Mucosa of gallbladder (tissue), 1 donor: ENCODE measurements around the gene CMSS1. TPM values are rescaled to one million over a fixed set of nuclear protein-coding genes. Genes with fewer than 3 reads are reported as not detected.
"Not testable (repeated sequence)": the region's sequence is repeated elsewhere in the genome, so short reads cannot be mapped to it uniquely, and the experiment has no call there.

Experiments
- DNase-seq: peaks from one replicate; pipeline ENCODE4 v3.0.0-alpha.2; 2020; ENCODE audit warnings: low spot score
- total RNA-seq: library from RNA; stranded (reverse); gene quantifications from one replicate; pipeline ENCODE4 v1.2.1, GENCODE V29; 2021
- donor health status: DM: no; HTN: no; CAD: no.

The CMSS1 gene
- total RNA-seq, 1 donor from 2014 or later = 18.2 TPM

DNA sequence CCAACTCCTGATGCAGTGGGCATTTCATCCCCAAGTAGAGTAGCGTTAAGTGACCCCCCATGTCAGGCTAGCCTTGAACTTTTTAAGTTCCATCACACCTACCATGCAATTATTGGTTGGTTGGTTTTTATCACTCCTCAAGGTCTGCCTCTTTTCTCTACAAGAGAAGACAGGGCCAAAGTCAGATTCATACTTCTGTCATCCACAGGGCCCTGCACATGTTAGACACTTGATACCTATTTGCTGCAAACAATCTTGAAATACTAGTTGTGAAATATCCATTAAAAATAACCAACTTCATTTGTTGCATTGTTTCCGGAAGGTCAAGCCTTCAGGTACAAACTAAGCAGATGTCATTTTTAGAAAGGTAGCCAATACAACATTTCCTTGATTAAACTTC is 1.2 kb downstream of the CMSS1 start:
- no peak for DNase-seq

DNA sequence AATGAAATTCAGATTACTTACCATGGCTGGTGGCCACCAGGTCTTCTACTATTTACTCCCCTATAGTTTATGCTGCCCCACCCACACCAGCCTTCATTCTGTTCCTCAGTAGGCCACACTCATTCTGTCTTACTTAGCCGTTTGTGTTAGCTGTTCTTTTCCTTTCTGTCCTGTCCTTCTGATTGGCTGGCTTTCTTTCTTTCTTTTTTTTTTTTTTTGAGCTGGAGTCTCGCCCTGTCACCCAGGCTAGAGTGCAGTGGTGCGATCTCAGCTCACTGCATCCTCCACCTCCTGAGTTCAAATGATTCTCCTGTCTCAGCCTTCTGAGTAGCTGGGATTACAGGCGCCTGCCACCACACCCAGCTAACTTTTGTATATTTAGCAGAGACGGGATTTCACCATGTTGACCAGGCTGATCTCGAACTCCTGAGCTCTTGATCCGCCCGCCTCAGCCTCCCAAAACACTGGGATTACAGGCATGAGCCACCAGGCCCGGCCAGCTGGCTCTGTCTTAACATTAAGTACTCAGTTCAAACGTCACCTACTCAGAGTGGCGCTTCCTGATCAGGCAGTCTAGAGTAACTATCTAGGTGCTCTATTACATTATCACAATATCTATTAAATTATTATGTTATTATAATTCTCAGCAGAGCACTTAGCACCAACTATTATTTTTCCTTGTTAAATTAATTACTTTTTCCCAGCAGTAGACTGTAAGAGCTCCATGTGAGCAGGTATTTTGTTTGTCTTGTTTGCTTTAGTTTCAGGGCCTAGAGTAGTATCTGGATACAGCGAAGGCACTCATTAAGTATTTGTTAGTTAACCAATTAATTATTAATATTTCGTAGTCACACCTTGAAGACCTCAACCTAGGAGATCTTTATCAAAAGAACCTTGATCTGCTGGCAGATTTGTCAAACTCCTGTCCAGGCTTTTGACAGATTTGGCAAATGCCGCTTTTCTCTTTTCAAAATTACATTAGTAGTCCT is 6.4 kb downstream of the CMSS1 start:
- peak; percentile 24 for DNase-seq

DNA sequence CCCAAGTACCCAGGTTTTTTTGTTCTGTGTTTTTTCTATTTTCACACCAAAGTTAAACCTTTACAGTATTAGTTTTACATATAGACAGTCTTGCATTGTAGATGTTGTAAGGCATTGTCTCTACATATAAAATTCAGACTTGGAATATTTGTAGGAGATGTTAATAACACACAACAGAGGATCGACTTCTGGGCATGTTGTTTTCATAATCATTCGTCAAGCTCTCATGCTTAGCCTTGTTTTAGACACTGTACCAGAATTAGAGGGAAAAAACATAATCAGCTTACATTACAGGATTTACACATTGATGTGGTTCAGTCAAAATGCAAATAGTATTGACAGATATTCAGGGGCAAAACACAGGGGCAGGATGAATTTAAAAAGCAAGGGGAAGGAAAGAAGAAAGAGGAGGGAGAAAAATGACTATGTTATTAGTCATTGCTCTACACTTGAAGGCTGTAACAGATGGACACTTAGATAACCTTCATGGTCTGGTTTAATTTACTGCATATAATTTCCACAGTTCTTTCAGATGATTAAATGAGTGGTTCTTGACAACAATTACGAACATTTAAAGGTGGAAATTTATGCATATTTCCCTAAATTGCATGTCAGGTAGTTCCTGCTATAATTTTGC is 7.5 kb downstream of the CMSS1 start:
- no peak for DNase-seq

DNA sequence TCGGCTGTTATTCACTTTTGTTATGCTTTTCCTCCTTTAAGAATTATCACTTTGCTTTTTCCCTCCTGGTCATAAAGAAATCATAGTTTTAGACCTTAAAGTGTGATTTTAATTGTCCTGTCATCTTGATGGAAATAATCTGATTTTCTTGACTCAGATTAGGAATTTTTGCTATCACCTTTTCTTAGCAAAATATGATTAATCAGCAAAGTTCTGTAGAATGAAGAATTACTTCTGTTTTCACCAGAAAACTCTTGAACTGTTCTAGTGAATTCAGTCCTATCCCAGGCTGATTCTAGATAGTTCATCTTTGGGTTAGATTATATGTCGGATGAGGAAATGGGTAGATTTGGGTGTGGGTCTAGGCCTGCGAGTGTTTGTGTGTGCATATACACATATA is 12.2 kb downstream of the CMSS1 start:
- no peak for DNase-seq

DNA sequence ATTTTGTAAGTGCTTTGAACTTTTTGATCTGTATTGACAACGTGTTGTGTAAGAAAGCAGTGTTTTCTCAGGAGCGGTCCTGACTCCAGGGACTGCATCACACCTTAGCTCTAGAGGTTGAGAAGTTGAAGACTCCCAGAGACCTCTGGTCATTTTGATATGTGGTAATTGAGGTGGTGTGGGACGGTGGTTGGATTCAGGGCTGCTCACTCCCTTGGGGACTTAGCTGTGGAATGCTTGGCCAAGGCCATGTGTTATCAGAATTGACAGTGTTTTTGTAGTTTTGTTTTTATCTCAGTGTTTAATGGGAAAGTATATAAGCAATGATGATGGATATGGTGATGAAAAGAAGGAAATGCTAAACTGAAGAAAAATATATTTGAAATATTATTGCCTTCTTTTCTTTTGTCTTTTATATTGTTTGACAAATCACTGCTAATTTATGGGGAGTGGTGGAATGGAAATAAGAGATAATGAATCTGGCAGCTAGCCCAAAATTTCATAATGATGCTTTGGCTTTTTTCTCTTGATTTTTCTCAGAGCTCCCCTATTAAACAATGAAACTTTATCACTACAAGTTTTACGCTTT is 16.0 kb downstream of the CMSS1 start:
- DNase-seq = no peak

DNA sequence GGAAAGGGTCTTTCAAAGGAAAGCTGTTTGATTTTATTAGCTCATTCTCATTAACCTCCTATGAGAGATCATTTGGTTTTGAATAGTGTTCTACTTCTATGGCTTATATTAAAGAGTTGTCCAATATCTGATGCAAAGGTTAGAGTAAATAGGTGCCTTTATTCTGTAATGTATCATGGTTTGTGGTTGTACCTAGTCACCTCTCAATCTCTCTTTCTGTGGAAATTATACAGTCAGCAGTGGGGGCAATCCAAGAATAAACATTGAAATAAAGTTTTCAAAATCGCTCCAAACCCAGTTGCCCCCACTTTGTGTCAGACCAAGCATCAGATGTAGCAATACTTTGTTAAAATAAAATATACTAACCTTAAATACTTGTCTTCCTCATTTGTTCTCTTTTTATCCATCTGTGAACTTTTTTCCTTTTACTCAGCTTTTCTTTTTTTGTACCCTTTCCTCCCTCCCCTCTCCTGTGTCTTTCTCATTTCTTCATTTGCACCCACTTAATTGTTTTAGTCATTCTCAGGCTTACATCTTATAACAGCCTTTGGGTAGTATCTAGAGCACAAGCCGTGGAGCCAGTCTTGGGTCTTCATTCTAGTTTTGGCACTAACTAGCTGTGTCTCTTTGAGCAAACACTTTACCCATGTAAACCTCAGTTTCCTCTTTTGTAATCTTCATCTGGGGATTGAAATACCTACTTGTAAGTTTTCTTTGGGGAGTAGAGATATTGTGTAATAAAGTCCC is 16.7 kb downstream of the CMSS1 start:
- no peak for DNase-seq

DNA sequence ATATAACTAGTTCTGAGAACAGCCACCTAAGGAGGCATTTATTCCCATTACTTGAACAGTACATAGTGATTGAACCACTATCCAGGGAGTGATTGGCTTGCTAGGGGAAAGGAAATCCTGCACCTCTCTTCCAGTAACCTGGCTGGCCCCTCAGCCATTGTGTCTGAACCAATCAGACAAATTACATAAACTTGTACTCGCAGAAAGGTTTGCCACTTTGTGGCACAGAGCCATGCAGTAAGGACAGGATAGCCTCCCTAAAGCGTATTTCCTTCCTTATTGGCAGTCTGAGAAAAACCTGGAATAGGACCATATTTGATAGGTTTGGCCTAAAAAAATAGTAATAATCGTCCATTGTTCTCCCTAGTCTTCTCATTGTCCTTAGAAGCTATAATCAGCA is 19.0 kb downstream of the CMSS1 start:
- no peak for DNase-seq

DNA sequence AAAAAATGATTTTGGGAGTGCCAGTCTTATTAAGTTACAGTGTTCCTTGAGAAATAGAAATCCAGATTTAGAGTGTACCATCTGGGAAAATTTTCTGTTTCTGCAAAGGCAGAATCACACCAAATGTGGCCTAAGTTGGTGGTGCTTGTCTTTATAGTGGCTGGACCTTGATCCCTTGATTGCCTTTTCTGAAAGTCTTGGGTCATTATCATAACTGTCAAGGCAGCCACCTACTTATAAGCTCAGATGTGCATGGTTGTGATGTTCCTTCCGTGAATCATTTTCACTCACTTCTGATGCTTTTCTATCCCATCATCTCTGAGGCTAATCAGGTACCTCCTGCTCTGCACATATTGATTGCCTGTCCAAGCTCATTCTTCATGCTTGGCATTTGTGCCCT is 20.1 kb downstream of the CMSS1 start:
- no peak for DNase-seq

DNA sequence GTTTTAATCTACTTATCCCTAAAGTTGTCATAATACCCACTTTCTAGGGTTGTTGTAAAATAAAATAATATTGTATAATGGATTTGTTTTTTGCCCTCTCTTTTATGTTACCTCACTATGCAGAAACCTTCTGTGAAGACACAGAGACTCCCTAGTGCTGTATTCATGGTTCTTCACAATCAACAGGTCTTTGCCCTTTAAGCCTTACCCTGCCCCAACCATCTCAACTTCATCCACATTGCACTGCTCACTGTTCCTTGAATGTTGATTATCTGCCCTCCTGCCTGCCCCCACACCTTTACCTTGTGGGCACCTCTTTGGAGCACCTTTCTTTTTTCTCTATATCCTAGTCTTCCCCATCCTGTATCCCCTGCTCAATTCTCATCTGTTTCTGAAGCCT is 21.1 kb downstream of the CMSS1 start:
- DNase-seq = no peak

DNA sequence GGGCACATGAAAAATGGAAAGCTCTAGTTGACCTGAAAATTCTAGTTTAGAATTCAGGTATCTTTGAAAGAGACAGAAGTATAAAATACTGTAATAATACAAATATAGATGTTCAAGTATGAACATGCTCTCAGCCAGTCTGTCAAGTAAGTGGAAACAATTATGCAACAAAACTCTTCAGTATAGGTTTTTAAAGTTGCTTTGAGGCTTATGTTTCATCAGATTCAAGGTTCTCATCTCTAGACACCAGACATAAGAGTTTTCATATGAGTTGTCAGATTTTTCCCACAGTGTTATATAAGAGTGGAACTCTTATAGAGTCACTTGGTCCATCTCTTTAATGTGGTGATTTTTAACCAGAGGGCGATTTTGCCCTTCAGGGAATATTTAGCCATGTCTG is 22.0 kb downstream of the CMSS1 start:
- DNase-seq = no peak

DNA sequence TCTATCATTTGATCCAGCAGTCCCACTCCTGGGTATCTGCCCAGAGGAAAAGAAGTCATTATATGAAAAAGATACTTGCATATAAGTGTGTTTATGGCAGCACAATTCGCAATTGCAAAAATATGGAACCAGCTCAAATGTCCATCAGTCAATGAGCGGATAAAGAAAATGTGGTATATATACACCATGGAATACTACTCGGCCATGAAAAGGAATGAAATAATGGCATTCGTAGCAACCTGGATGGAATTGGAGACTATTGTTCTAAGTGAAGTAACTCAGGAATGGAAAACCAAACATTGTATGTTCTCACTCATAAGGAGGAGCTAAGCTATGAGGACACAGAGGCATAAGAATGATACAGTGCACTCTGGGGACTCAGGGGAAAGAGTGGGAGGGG is 24.3 kb downstream of the CMSS1 start:
- not testable (repeated sequence) for DNase-seq

DNA sequence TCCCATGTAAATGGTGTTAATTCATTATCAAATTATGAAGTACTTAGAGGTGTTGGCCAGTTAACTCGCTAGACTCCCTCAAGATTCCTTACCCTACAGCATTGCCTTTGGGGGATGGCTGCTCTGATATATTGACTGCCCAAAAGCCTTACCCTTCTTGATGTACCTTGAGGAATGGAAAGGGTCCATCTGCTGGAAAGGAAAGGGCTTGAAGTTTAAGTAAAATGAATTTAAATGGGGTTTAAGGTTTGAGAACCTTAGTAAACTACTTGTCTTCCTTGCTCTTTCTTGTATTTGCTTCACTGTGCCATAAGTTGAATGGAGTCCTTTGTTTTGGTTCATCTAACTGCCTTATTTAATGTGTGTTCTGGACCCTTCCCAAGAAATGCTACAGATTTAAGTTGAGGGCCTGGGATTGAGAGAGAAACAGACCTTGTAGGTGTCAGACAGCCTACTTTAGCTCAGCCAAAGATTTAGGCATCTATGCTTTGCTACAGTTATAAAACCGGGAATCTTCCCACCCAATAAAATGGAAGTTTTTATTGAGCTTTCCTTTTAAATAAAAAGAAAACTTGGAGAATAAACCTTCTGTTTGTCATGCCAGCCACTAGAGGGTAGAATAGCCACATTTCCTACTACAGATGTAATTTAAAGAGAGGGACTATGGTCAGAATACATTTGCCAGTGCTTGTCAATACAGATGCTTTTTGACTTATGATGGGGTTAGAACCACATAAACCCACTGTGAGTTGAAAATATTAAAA is 25.3 kb downstream of the CMSS1 start:
- no peak for DNase-seq

DNA sequence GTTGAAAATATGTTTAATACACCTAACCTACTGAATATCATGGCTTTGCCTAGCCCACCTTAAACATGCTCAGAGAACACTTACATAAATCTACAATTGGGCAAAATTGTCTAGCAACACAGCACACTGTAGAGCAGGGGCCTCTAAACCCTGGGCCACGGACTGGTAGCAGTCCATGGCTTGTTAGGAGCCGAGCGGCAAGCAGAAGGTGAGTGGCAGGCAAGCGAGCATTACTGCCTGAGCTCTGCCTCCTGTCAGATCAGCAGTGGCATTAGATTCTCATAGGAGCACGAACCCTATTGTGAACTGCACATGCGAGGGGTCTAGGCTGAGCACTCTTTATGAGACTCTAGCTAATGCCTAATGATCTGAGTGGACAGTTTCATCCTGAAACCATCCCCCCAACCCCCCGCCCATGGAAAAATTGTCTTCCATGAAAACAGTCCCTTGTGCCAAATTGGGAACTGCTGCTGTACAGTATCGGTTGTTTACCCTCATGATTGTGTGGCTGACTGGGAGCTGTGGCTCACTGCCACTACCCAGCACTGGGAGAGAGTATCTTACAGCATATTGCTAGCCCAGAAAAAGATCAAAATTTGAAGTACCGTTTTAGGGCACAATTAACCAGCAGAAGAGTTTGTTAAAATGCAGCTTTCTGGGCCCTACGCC is 26.1 kb downstream of the CMSS1 start:
- no peak for DNase-seq

DNA sequence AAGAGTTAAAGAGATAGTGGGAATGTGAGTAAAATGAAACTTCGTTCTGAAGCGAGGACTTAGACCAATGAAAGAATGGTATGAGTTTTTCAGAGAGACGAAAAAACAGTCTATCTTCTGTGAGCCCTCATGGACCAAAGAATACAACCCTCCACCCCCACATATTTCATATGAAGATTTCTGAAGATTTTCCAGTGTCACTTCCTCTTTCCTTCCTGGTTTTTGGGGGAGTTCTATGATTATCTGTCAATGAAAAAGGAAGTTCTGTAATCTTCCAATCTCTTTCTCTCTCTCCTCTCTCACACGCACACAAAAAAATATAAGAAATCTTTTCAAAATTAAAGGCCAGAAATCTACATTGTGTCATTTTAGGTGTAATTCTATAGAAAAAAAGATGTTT is 27.7 kb downstream of the CMSS1 start:
- DNase-seq = no peak

DNA sequence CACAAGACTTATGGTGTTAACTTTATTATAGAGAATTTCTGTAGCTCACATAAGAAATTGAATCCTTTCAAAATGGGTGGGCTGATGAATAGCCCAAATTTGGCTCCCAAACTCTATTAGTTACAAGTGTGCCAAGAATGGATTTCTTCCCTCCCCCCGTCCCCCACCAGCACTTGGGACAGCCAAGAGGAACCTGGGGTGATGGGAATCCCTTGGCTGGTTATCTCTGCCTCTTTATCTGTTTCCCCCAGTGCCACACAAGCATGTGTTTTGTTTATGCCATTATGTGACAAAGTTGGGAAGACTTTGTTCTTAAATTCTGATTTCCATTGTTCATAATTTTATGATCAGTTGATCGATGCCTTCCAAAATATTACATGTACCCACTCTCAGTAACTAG is 28.3 kb downstream of the CMSS1 start:
- no peak for DNase-seq

DNA sequence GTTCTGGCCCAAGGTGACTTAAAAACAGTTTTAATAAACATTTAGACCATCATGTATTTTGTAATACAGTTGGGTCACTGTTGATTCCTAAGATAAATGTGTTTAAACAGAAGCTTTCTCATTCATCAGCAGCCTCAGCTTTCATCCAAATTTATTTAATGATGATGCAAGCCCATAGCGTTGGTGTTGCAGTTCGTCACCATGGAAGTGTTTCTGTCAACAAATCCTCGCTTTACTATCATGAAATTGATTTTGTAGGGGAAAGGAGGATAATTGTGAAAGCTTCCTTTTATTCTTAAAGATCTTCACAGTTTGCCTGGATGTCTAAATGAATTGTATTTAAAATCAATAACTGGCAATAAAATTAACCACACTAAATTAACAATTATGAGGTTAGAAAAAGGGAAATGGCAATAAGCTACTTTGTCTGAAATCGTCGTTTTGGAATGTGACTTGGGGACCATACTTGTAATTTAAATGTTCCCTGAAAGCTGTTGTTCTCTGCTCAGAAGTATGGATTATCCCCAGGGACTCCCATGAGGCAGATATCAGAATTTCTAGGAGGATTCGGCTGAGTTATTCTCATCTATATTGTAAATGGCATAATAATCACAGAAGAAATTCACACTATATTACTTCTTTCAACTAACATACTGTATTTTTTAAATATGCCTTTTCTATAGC is 29.0 kb downstream of the CMSS1 start:
- no peak for DNase-seq

DNA sequence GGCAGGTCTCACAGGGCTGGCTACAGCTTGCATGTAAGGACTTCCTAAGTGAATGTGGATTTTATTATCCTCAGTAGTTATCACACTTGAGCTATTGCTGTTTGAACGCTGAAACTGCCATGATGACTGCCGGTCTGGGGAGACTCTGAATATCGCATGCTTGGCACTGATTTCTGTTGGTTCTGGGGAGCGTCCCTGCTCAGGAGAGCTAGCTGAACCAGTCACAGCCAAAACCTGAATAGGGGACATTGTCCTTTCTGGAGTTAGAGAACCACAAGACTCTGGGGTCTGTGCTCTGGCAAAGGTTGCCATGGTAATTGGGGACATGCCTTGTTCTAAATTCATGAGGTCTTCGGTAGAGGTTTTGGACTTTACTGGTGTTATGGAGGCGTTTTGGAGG is 30.8 kb downstream of the CMSS1 start:
- DNase-seq = no peak

DNA sequence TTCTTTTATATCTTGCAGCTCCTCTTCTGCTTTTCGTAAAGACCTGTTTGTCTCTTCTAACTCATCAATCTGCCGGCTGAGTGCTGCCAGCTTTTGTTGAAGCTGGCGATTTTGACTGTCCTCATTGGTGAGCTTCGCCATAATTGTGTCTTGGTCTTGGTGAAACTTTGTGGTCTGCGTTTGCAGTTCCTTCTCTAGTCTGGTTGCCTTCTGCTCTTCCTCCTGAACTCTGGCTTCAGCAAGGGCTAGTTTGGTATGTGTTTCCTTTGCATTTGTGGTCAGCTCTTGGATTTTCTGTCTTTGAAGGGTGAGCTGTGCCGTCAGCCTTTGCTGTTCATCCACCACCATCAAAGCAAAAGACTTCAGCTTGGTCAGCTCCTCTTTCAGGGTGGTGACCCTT is 32.9 kb downstream of the CMSS1 start:
- no peak for DNase-seq

DNA sequence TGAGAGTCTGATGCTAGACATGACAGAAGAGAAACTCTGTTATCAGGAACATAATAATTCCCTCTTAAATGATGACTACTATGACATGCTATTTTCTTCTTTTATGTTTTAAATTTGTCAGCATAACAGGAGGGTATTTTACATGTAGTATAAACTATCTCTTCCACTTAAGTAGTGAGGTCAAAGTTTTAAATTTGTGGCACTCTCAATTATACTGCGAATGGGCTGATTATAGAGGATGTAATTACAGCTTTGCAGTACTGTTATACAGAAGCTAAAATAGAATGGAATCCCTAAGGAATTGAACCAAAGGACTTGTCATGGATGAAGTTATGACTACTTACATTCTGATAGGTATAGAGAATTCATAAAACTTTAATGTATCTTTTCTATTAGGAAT is 34.3 kb downstream of the CMSS1 start:
- no peak for DNase-seq

DNA sequence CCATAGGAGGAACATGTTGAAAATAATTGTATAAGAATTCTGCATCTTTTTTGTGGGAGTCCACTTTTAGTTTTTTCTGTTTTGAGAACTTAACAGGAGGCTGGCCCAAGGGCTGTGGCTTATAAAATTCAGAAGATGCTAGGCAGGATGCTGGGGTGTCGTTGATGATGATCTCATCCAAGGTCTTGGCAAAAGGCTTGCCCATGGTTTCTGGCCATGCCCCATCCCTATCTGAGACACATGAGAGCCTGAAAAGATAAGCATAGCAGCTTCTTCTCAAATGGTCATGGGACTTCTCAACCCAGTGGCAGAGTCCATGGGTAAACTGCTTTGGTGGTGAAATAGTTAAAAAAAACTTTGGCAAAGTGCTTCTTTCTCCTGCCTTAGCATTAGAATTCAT is 35.2 kb downstream of the CMSS1 start:
- DNase-seq = no peak
